Skeletal muscle cell (primary cell): ENCODE results near the gene CLPSL1.

Experiments used
- DNase-seq: peaks from one replicate; pipeline ENCODE4 v3.0.0-alpha.2; 2010; ENCODE audit warnings: low read depth
- H3K4me3 ChIP-seq: 2 replicates; pipeline ENCODE4 v1.5.1; 2011; ENCODE audit warnings: low read depth, mild to moderate bottlenecking, control low read depth, low read length, moderate library complexity

CLPSL1 gene

GRCh38 chr6:35790683-35791082 is 9.9 kb downstream of the CLPSL1 start:
- no peak overlapping the region for H3K4me3 ChIP-seq
- no peak for DNase-seq

GRCh38 chr6:35794536-35795452 is 14.0 kb downstream of the CLPSL1 start:
- no peak for DNase-seq
- no peak overlapping the region for H3K4me3 ChIP-seq

- no peak overlapping the region for H3K4me3 ChIP-seq
- no peak for DNase-seq
Observed at GRCh38 chr6:35795453-35796071, 14.7 kb downstream of the CLPSL1 start.

- no peak for DNase-seq
- no peak overlapping the region for H3K4me3 ChIP-seq
Observed at GRCh38 chr6:35796236-35796635, 15.4 kb downstream of the CLPSL1 start.

GRCh38 chr6:35797837-35798526 is 17.2 kb downstream of the CLPSL1 start:
- no peak for DNase-seq
- no peak overlapping the region for H3K4me3 ChIP-seq

GRCh38 chr6:35798706-35799105 is 17.9 kb downstream of the CLPSL1 start:
- no peak overlapping the region for H3K4me3 ChIP-seq
- no peak for DNase-seq

GRCh38 chr6:35801148-35801547 is 20.3 kb downstream of the CLPSL1 start:
- no peak for DNase-seq
- no peak overlapping the region for H3K4me3 ChIP-seq

- H3K4me3 ChIP-seq = peak within 1 kb of the TSS; percentile 25
- DNase-seq = no peak
Observed at GRCh38 chr6:35804996-35805736, 24.3 kb downstream of the CLPSL1 start, which contains the start of gene LHFPL5. Gene LHFPL5, plus strand, starts transcription at chr6:35805352. Its CDS starts 319 bp downstream, at chr6:35805671.

- H3K4me3 ChIP-seq = no peak overlapping the region
- DNase-seq = peak; percentile 12
Observed at GRCh38 chr6:35808688-35809087, 27.9 kb downstream of the CLPSL1 start.

GRCh38 chr6:35809809-35810208 is 29.0 kb downstream of the CLPSL1 start:
- DNase-seq = no peak
- H3K4me3 ChIP-seq = no peak overlapping the region

- peak; percentile 49 for DNase-seq
- H3K4me3 ChIP-seq = no peak overlapping the region
Observed at GRCh38 chr6:35810971-35811698, 30.3 kb downstream of the CLPSL1 start.

GRCh38 chr6:35811699-35811995 is 30.8 kb downstream of the CLPSL1 start:
- no peak overlapping the region for H3K4me3 ChIP-seq
- no peak for DNase-seq

GRCh38 chr6:35817515-35817914 is 36.7 kb downstream of the CLPSL1 start:
- H3K4me3 ChIP-seq = no peak overlapping the region
- DNase-seq = no peak

GRCh38 chr6:35823601-35824000 is 42.8 kb downstream of the CLPSL1 start:
- H3K4me3 ChIP-seq = no peak overlapping the region
- no peak for DNase-seq

GRCh38 chr6:35824552-35825192 is 43.9 kb downstream of the CLPSL1 start:
- no peak for DNase-seq
- H3K4me3 ChIP-seq = no peak overlapping the region

GRCh38 chr6:35829306-35829705 is 48.5 kb downstream of the CLPSL1 start:
- no peak for DNase-seq
- H3K4me3 ChIP-seq = no peak overlapping the region

GRCh38 chr6:35831257-35832007 is 50.6 kb downstream of the CLPSL1 start:
- H3K4me3 ChIP-seq = no peak overlapping the region
- DNase-seq = no peak

- no peak for DNase-seq
- no peak overlapping the region for H3K4me3 ChIP-seq
Observed at GRCh38 chr6:35833536-35833935, 52.7 kb downstream of the CLPSL1 start.
